Measurements from ENCODE around the gene HIP1. TPM values are rescaled to one million over a fixed set of nuclear protein-coding genes. Genes with fewer than 3 reads are reported as not detected.

Gene HIP1
- total RNA-seq, 1 donor from 2014 or later = 14.0 TPM

GRCh38 chr7:75624134-75624832, 114.5 kb downstream of the HIP1 start:
- Histone ChIP-seq H3K4me2 (ENCODE audit: low read length) (no peak overlapping the region), H3K9ac (ENCODE audit: low read length) (no peak overlapping the region), H3K27ac (ENCODE audit: low read depth, low read length) (no peak overlapping the region), H3K36me3 (ENCODE audit: insufficient read depth, low read length) (no peaks in the 10 kb centered on the region), H2AFZ (ENCODE audit: low read depth, low read length) (no peak overlapping the region), H3K4me1 (ENCODE audit: insufficient read depth, low read length) (no peaks in the 10 kb centered on the region), H3K79me2 (ENCODE audit: insufficient read depth, low read length) (no peaks in the 10 kb centered on the region), H3K9me3 (ENCODE audit: insufficient read depth, low read depth, low read length) (peaks cover 8% of the 10 kb centered on the region), H3K4me3 (ENCODE audit: insufficient read depth, low read depth, low read length) (no peak overlapping the region), H3K27me3 (ENCODE audit: insufficient read depth, low read length) (no peaks in the 10 kb centered on the region), H4K20me1 (ENCODE audit: insufficient read depth, low read length) (no peaks in the 10 kb centered on the region)
- peaks cover 9% of the 10 kb centered on the region for H3K36me3 Mint-ChIP-seq (ENCODE audit: low read depth, unreplicated experiment)
- H3K27ac Mint-ChIP-seq (ENCODE audit: unreplicated experiment) = peak overlapping the region; percentile 92
- FAIRE-seq = no peak
- peak; percentile 26 for DNase-seq (ENCODE audit: low read depth)
- H3K4me3 Mint-ChIP-seq (ENCODE audit: unreplicated experiment) = no peak overlapping the region
- H3K4me1 Mint-ChIP-seq (ENCODE audit: low read depth, unreplicated experiment) = peaks cover 15% of the 10 kb centered on the region
- no peak for TF ChIP-seq EZH2 (IDR thresholded peaks at IDR 0.05; ENCODE audit: insufficient read depth, low read length)
- no peak for TF ChIP-seq CTCF (IDR thresholded peaks at IDR 0.05; ENCODE audit: insufficient read depth, low read depth, low read length)
- H3K9me3 Mint-ChIP-seq (ENCODE audit: unreplicated experiment) = peaks cover 22% of the 10 kb centered on the region
- no peaks in the 10 kb centered on the region for H3K27me3 Mint-ChIP-seq (ENCODE audit: low read depth, unreplicated experiment)

- H4K20me1 ChIP-seq (ENCODE audit: insufficient read depth, low read length) = no peaks in the 10 kb centered on the region
- H3K4me3 ChIP-seq (ENCODE audit: insufficient read depth, low read depth, low read length) = no peak overlapping the region
- no peak for TF ChIP-seq CTCF (IDR thresholded peaks at IDR 0.05; ENCODE audit: insufficient read depth, low read depth, low read length)
- TF ChIP-seq EZH2 (IDR thresholded peaks at IDR 0.05; ENCODE audit: insufficient read depth, low read length) = no peak
- no peak overlapping the region for H3K27ac ChIP-seq (ENCODE audit: low read depth, low read length)
- H3K9ac ChIP-seq (ENCODE audit: low read length) = peak overlapping the region; percentile 18
- H3K27ac Mint-ChIP-seq (ENCODE audit: unreplicated experiment) = peak overlapping the region; percentile 92
- no peaks in the 10 kb centered on the region for H3K27me3 Mint-ChIP-seq (ENCODE audit: low read depth, unreplicated experiment)
- no peaks in the 10 kb centered on the region for H3K4me1 ChIP-seq (ENCODE audit: insufficient read depth, low read length)
- H3K9me3 ChIP-seq (ENCODE audit: insufficient read depth, low read depth, low read length) = peaks cover 8% of the 10 kb centered on the region
- H2AFZ ChIP-seq (ENCODE audit: low read depth, low read length) = peak overlapping the region; percentile 34
- DNase-seq (ENCODE audit: low read depth) (no peak), FAIRE-seq (no peak)
- H3K4me3 Mint-ChIP-seq (ENCODE audit: unreplicated experiment) = peak overlapping the region; percentile 65
- H3K36me3 ChIP-seq (ENCODE audit: insufficient read depth, low read length) = no peaks in the 10 kb centered on the region
- no peaks in the 10 kb centered on the region for H3K79me2 ChIP-seq (ENCODE audit: insufficient read depth, low read length)
- no peaks in the 10 kb centered on the region for H3K27me3 ChIP-seq (ENCODE audit: insufficient read depth, low read length)
- H3K36me3 Mint-ChIP-seq (ENCODE audit: low read depth, unreplicated experiment) = peaks cover 5% of the 10 kb centered on the region
- peaks cover 15% of the 10 kb centered on the region for H3K4me1 Mint-ChIP-seq (ENCODE audit: low read depth, unreplicated experiment)
- peaks cover 19% of the 10 kb centered on the region for H3K9me3 Mint-ChIP-seq (ENCODE audit: unreplicated experiment)
- no peak overlapping the region for H3K4me2 ChIP-seq (ENCODE audit: low read length)
These were observed 115.2 kb downstream of the HIP1 start for GRCh38 chr7:75623390-75624133.

Measured in astrocyte (in vitro differentiated cells and primary cell).